Uterus (tissue), 2 donors: ENCODE measurements around the gene VAMP1.

Source experiments
- POLR2A ChIP-seq, 2 donors: fragments of 450-650 bp; IDR thresholded peaks; one replicate each; pipeline ENCODE4 v1.6.1; 2016; ENCODE audit warnings: antibody characterized with exemption in 2 of 2, mild to moderate bottlenecking in 1 of 2, moderate library complexity in 1 of 2
- TF ChIP-seq, protein P1 (sequence below), 4 experiments: fragments of 200-600 bp in 2 of 4; fragments of 450-650 bp in 2 of 4; sonication (generic) in 2 of 4; IDR thresholded peaks; one replicate each; pipeline ENCODE4 v1.5.1; 2016 to 2019; ENCODE audit warnings: antibody characterized with exemption in 4 of 4, mild to moderate bottlenecking in 2 of 4, moderate library complexity in 1 of 4

DNA sequence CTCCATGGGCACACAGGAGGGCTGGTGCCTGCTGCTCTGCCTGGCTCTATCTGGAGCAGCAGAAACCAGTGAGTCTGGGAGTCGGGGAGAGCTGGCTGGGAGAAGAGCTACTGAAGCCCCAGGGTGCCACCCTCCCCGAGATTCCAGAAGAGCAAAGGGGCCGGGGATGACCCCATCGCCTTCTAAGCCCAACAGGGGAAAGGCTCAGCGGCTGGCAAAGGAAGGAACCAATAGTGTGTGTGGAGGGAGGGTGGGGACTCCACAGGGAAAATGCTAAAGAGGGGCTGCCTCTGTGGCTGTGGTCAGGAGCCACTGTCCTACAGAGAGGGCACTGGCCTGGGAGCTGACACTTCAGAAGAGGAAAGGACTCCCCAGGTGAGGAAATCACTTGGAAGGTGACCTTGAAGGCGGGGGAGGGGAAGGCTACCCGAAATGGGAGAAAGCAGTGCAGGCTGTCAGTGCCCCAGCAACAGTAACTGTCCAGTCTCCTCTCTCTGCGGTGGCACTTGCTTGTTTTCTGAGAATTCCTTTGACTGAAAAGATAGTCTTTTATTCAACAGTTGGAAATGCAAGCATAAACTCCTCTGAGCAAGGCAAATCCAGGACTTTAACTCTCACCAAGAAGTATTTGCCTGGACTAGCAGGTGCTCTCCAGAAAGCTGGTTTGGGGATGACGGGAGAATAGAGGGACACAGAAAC lies 18.1 kb downstream of the VAMP1 start:
- TF ChIP-seq, protein P1, sequence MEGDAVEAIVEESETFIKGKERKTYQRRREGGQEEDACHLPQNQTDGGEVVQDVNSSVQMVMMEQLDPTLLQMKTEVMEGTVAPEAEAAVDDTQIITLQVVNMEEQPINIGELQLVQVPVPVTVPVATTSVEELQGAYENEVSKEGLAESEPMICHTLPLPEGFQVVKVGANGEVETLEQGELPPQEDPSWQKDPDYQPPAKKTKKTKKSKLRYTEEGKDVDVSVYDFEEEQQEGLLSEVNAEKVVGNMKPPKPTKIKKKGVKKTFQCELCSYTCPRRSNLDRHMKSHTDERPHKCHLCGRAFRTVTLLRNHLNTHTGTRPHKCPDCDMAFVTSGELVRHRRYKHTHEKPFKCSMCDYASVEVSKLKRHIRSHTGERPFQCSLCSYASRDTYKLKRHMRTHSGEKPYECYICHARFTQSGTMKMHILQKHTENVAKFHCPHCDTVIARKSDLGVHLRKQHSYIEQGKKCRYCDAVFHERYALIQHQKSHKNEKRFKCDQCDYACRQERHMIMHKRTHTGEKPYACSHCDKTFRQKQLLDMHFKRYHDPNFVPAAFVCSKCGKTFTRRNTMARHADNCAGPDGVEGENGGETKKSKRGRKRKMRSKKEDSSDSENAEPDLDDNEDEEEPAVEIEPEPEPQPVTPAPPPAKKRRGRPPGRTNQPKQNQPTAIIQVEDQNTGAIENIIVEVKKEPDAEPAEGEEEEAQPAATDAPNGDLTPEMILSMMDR (IDR thresholded peaks at IDR 0.05): no peak
- TF ChIP-seq POLR2A (IDR thresholded peaks at IDR 0.05): no peak
